ENCODE results near the gene MYO7B.
"Not testable (repeated sequence)": the region's sequence is repeated elsewhere in the genome, so short reads cannot be mapped to it uniquely, and the experiment has no call there.

MYO7B gene

DNA sequence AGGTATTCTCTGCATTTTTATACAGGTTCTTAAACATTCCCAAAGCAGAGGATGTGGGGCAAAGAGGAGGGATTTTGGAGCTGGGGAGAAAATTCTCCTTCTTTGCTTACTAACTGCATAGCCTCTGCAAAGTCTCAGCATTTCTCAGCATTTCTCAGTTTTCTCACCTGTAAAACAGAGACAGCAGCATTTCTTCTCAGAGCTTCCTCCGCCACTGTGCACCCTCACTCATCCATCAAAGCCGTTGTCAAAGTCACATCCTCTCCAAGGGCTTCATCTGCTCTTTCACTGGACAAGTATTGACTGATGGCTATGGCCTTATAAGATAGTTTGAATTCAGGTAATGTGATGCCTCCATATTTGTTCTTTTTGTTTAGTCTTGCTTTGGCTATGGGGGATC lies 17.4 kb downstream of the MYO7B start:
- no peak for DNase-seq (ENCODE audit: low spot score)

- no peak for DNase-seq (ENCODE audit: low spot score)
Measured at GRCh38 chr2:127558911-127559310, 23.4 kb downstream of the MYO7B start.

DNA sequence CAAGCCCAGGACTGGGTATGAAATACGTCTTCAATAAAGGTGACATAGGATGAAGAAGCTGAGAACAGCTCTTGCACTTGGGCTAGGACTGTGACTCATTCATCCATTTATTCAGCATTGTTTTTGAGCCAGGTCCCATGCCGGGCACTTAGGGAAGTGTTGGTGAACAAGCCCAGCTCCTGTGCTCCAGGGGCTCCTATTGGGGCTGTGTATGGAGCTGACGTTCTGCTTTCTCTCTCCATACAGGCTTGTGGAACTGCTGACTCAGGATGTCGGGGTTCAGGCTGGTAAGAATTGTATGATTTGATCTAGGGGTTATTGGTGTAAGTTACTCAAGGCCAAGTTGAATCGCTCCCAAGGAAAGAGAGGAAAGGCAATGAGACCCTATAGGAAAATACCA lies 24.0 kb downstream of the MYO7B start:
- DNase-seq (ENCODE audit: low spot score) = no peak

GRCh38 chr2:127560201-127560930 lies 24.9 kb downstream of the MYO7B start:
- DNase-seq (ENCODE audit: low spot score) = no peak

DNA sequence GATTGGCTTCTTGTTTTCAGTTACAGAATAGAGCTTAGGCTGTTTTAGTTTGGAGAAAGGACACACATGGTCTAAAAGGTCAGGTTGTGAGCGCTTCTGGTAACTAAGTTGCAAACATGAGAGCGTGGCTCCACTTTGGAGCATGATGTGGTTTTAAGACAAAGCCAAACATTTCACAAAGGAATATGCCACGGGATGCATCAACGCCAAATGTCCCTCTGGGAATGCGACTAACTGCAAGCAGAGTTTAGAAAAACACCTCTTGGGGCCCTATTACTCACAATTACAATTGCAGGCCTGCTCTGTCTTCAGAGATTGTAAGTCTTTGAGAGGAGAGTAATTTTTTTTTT lies 25.4 kb downstream of the MYO7B start:
- no peak for DNase-seq (ENCODE audit: low spot score)

- no peak for DNase-seq (ENCODE audit: low spot score)
Measured at GRCh38 chr2:127561371-127561770, 25.9 kb downstream of the MYO7B start.

GRCh38 chr2:127562936-127563335 lies 27.5 kb downstream of the MYO7B start:
- no peak for DNase-seq (ENCODE audit: low spot score)

DNA sequence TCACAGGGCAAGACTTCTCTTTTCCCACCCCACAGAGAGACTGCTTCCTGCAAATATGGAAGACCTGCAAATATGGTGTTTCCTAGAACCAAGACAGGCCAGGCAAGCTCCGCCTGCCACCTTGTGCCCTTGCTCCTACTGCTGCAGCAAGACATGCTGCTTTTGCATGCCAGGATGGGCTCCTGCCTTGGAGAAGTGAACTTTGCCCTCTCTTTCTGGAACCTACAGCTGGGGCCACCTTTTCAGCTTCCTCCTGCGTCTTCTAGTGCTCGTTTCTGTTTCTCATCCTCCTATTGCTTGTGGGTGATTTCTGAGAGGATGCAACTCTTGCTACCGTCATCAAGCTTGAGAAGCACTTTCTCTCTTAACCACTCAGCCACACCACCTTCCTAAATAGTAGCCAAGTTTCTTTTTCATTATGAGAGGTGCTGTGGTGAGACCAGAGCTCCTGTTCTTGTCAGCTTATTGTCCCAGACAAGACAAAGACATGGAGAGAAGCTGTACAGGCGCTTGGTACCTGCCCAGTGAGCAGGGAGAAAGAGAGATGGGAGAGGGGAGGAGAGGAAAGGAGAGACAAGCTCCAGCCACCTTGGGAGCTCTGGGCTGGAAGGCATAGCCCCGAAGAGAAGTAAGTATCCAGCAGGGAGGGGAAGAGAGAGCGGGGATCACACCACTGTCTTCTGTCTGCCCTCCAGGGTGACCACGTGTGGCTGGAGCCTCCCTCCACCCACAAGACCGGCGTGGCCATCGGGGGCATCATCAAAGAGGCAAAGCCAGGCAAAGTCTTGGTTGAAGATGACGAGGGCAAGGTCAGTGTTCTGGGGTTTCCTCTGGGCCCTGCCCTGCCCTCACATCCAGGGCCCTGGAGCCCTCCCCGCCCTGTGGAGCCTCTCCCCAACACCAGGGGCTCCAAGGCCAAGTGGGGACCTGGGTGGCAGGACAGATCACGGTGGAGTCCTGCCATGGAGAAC lies 28.3 kb downstream of the MYO7B start:
- no peak for DNase-seq (ENCODE audit: low spot score)

GRCh38 chr2:127564429-127565260 lies 29.2 kb downstream of the MYO7B start:
- DNase-seq (ENCODE audit: low spot score) = no peak

- DNase-seq (ENCODE audit: low spot score) = no peak
Measured at GRCh38 chr2:127565261-127566138, 30.0 kb downstream of the MYO7B start.

DNA sequence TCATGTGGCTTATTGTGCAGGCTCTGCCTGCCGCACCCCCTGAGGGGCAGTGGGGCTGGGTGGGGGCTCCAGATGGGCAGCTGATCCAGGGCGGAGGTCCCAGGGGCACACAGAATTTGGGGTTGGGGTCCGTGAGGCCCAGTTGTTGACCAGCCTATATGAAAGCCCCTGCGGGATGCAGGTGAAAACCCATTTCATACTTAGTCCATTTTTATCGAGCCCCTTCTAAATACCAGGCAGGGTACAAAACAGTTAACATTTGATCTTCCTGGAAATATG lies 30.6 kb downstream of the MYO7B start:
- DNase-seq (ENCODE audit: low spot score) = no peak

- no peak for DNase-seq (ENCODE audit: low spot score)
Measured at GRCh38 chr2:127566576-127566975, 31.1 kb downstream of the MYO7B start.

- DNase-seq (ENCODE audit: low spot score) = no peak
Measured at GRCh38 chr2:127567351-127567854, 31.9 kb downstream of the MYO7B start.

GRCh38 chr2:127568128-127568527 lies 32.6 kb downstream of the MYO7B start:
- DNase-seq (ENCODE audit: low spot score) = no peak

DNA sequence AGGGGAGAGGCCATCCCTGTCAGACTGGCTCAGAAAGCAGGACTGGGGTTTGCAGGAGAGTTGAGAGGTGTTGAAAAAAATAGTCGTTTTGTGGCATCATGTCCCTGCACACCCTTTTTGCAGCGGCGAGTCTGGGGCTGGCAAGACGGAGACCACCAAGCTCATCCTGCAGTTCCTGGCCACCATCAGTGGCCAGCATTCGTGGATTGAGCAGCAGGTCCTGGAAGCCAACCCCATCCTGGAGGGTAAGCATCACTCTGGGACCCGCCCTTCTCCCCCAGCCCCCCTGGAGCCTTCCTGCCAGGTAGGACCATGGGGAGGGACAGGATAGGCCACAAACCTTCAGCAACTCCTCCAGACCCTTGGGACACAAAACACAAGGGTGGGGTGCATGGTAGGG lies 34.2 kb downstream of the MYO7B start:
- no peak for DNase-seq (ENCODE audit: low spot score)

- DNase-seq (ENCODE audit: low spot score) = no peak
Measured at GRCh38 chr2:127570282-127571250, 35.1 kb downstream of the MYO7B start.

GRCh38 chr2:127572352-127572751 lies 36.9 kb downstream of the MYO7B start:
- DNase-seq (ENCODE audit: low spot score) = not testable (repeated sequence)

- no peak for DNase-seq (ENCODE audit: low spot score)
Measured at GRCh38 chr2:127572841-127573240, 37.4 kb downstream of the MYO7B start.

DNA sequence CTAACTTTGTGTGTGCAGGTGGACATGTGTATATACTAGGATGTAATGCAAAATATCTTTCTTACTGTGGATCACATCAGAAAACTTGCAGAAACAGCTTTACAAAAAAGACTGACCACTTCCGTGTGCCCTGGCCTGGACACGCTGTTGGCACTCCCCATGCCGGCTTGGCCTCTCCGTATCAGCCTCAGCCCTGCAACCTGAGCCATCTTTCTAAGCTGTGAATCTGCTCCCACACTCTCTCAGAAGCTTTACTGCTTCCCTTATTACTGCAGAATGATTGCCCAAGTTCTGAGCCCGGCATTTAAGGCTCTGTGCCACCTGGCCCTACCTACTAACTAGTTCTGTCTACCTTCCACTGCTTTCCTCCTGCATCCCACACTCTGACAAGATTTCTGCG lies 37.8 kb downstream of the MYO7B start:
- no peak for DNase-seq (ENCODE audit: low spot score)

GRCh38 chr2:127573771-127574170 lies 38.3 kb downstream of the MYO7B start:
- DNase-seq (ENCODE audit: low spot score) = no peak

Measured in hematopoietic multipotent progenitor cell treated with erythropoietin and hydrocortisone succinate and interleukin-3 and kit ligand, for 15 days (in vitro differentiated cells).